Activated B cell treated with CpG ODN at 0.5 μM for 24 hours (primary cell): Measurements from ENCODE around the gene STAT4. TPM values are rescaled to one million over a fixed set of nuclear protein-coding genes. Genes with fewer than 3 reads are reported as not detected.

Experiments used
- ATAC-seq: fragments of 200-7000 bp; cut with Tn5 transposase; one replicate; pipeline ENCODE4 v1.10.0; 2021; ENCODE audit warnings: low read depth, mild to moderate bottlenecking, moderate library complexity
- CTCF ChIA-PET: fragments of 350-600 bp; sonication (Branson Sonifier 250); formaldehyde crosslinking; loops from one replicate; lab custom pipeline; 2021; ENCODE audit warnings: antibody characterized with exemption; lab: Charles Lee
- POLR2A ChIA-PET: fragments of 350-600 bp; sonication (Branson Sonifier 250); formaldehyde crosslinking; loops from one replicate; lab custom pipeline; 2021; ENCODE audit warnings: antibody characterized with exemption; lab: Charles Lee
- DNase-seq: peaks from one replicate; pipeline ENCODE4 v3.0.0; 2022
- H3K27ac Mint-ChIP-seq: one replicate; pipeline ENCODE4 v1.8.0; 2020; ENCODE audit warnings: mixed read lengths
- H3K27me3 Mint-ChIP-seq: one replicate; pipeline ENCODE4 v1.8.0; 2021; ENCODE audit warnings: mixed read lengths
- H3K36me3 Mint-ChIP-seq: one replicate; pipeline ENCODE4 v1.8.0; 2021; ENCODE audit warnings: low read depth, mixed read lengths
- H3K4me1 Mint-ChIP-seq: one replicate; pipeline ENCODE4 v1.8.0; 2021; ENCODE audit warnings: mixed read lengths
- H3K4me3 Mint-ChIP-seq: one replicate; pipeline ENCODE4 v1.8.0; 2020; ENCODE audit warnings: mild to moderate bottlenecking, mixed read lengths
- H3K9me3 Mint-ChIP-seq: one replicate; pipeline ENCODE4 v1.8.0; 2020; ENCODE audit warnings: mixed read lengths
- CTCF ChIP-seq: fragments of 200-600 bp; IDR thresholded peaks from one replicate; pipeline ENCODE4 v1.8.0; 2022; ENCODE audit warnings: antibody characterized with exemption, mild to moderate bottlenecking
- intact Hi-C: fragments of 100-400 bp; cut with micrococcal nuclease; formaldehyde crosslinking; loops from one replicate; pipeline ENCODE4 v1.15.1; 2024
- total RNA-seq: library from RNA; stranded (reverse); gene quantifications from 2 replicates; pipeline ENCODE4 v1.2.3, GENCODE V29; 2022

STAT4 gene, protein sequence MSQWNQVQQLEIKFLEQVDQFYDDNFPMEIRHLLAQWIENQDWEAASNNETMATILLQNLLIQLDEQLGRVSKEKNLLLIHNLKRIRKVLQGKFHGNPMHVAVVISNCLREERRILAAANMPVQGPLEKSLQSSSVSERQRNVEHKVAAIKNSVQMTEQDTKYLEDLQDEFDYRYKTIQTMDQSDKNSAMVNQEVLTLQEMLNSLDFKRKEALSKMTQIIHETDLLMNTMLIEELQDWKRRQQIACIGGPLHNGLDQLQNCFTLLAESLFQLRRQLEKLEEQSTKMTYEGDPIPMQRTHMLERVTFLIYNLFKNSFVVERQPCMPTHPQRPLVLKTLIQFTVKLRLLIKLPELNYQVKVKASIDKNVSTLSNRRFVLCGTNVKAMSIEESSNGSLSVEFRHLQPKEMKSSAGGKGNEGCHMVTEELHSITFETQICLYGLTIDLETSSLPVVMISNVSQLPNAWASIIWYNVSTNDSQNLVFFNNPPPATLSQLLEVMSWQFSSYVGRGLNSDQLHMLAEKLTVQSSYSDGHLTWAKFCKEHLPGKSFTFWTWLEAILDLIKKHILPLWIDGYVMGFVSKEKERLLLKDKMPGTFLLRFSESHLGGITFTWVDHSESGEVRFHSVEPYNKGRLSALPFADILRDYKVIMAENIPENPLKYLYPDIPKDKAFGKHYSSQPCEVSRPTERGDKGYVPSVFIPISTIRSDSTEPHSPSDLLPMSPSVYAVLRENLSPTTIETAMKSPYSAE
- total RNA-seq: 15.1 and 16.5 TPM in 2 replicates

DNA sequence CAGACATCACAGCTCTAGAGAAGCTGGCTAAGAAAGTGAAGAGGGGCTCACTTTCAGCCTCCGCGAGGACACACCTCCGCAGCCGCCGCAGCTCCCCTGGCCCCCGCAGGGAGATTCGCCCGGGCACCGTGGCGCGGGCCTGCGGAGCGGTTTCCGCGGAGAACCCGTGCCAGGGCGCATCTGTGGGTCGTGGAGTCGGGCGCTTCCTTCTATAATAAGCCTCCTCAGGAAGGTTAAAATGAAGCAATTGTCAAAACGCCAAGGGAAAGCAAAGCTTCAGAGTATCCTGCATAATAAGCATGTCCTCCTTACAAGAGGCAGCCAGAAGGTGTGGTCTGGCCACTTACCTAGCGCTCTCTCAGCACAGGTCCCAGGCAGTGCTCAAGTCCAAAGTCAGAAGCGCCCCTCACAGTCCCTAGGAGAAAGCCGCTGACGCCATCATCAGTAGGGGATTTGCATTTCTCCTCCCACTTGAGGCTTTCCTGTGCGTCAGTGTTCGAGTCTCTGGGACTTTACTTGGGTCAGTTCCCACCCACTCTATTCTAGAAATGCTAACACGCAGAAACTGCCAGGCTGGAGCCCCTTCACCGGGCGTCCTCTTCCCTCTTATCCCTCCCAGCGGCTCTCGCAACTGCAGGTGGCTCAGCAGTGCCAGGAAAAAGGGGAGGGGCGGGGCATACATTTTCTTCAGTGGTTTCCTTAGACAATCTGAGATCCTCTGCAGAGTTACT, at the start of gene STAT4:
STAT4 (minus strand) TSS at position 395 of the 731 bp plus-strand sequence. CDS start 2,791 bp downstream, outside the sequence.
- intact Hi-C loops: loop anchor here (1.0 to 10.0 kb wide), 6 partner anchors 136 to 1488 kb away; partner anchors contain the start of genes ASNSD1, GLS, NABP1 and ORMDL1
- peak; percentile 55 for DNase-seq
- POLR2A ChIA-PET: interaction anchor here (1.0 to 1.6 kb wide), 6 partner anchors 44 to 526 kb away, joined by 3 to 9 read pairs (median 4); partner anchors contain the start of genes NABP1 and STAT1
- Mint-ChIP-seq H3K27ac (peak within 1 kb of the TSS; percentile 79), H3K4me3 (peak within 1 kb of the TSS; percentile 89), H3K27me3 (peaks cover 8% of the 10 kb centered on the region), H3K4me1 (peaks cover 30% of the 10 kb centered on the region), H3K9me3 (no peaks in the 10 kb centered on the region), H3K36me3 (peaks cover 8% of the 10 kb centered on the region)
- ATAC-seq: peak; percentile 92
- CTCF ChIA-PET: interaction anchor here (1.0 to 2.4 kb wide), 2 partner anchors 14 to 99 kb away, joined by 3 to 16 read pairs; no protein-coding TSS in a partner anchor
- TF ChIP-seq CTCF: no peak

DNA sequence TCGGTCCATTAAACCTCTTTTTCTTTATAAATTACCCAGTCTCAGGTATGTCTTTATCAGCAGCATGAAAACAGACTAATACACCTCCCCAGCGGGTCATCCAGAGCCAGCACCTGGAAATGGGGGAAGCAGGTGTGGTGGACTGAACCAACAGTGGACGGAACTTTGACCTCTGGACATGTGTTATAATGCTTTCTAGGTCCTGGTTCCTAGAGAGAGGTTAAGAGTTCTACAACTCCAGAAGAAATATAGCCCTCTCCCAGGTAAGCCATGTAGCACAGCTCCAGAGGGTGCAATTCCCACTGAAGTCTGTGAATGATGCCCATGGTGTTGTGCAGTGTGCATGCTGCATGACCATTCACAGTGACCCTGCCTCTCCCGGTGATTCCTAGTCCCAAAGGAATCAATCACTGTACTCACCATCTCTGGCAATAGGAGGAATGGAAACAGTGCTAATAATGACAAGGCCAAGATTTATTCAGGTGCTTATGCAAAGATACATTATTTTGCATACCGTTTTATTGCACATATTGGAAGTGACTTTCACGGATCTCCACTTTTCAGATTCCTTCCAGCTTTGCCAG, 49.2 kb upstream of the STAT4 start:
- H3K4me3 Mint-ChIP-seq: no peak overlapping the region
- TF ChIP-seq CTCF: no peak
- DNase-seq: no peak
- peaks cover 2% of the 10 kb centered on the region for H3K27me3 Mint-ChIP-seq
- H3K27ac Mint-ChIP-seq: no peak overlapping the region
- ChIA-PET CTCF (no interaction called here), POLR2A (no interaction called here)
- H3K9me3 Mint-ChIP-seq: no peaks in the 10 kb centered on the region
- H3K4me1 Mint-ChIP-seq: peaks cover 17% of the 10 kb centered on the region
- ATAC-seq: no peak
- no peaks in the 10 kb centered on the region for H3K36me3 Mint-ChIP-seq
- intact Hi-C loops: no loop called here

GRCh38 chr2:191198271-191198670, 47.5 kb upstream of the STAT4 start:
- Mint-ChIP-seq H3K27me3 (peaks cover 2% of the 10 kb centered on the region), H3K4me3 (no peak overlapping the region), H3K36me3 (no peaks in the 10 kb centered on the region), H3K9me3 (no peaks in the 10 kb centered on the region), H3K27ac (no peak overlapping the region), H3K4me1 (peaks cover 23% of the 10 kb centered on the region)
- no peak for TF ChIP-seq CTCF
- ChIA-PET CTCF (interaction anchor here (1.8 kb wide), 1 partner anchor 20 kb away, joined by 7 read pairs; no protein-coding TSS in a partner anchor), POLR2A (no interaction called here)
- no peak for DNase-seq
- intact Hi-C loops: no loop called here
- ATAC-seq: no peak

GRCh38 chr2:191197096-191197495, 46.3 kb upstream of the STAT4 start:
- CTCF ChIA-PET: no interaction called here

More at GRCh38 chr2:191197096-191197495, 46.3 kb upstream of the STAT4 start:
- intact Hi-C loops: no loop called here
- no peak overlapping the region for H3K27ac Mint-ChIP-seq
- POLR2A ChIA-PET: no interaction called here
- H3K4me1 Mint-ChIP-seq: peaks cover 21% of the 10 kb centered on the region
- H3K27me3 Mint-ChIP-seq: peaks cover 2% of the 10 kb centered on the region
- no peak for ATAC-seq
- H3K9me3 Mint-ChIP-seq: no peaks in the 10 kb centered on the region
- TF ChIP-seq CTCF: no peak
- no peaks in the 10 kb centered on the region for H3K36me3 Mint-ChIP-seq
- no peak overlapping the region for H3K4me3 Mint-ChIP-seq
- no peak for DNase-seq
